HepG2 (cell line): Measurements from ENCODE around the gene B4GALT5. TPM values are rescaled to one million over a fixed set of nuclear protein-coding genes. Genes with fewer than 3 reads are reported as not detected.
A peak's percentile ranks its signal among the peaks of the same experiment; 100 is the strongest.

ENCODE experiments used
- ATRX ChIP-seq: sonication (generic); formaldehyde crosslinking; IDR thresholded peaks from 2 replicates; pipeline ENCODE4 v1.4.0; 2020; ENCODE audit warnings: missing genetic modification reagents, borderline replicate concordance
- CHD2 ChIP-seq: IDR thresholded peaks from 2 replicates; pipeline ENCODE4 v1.6.1; 2011; ENCODE audit warnings: low read depth, low read length, improper control_type of control experiment
- DNMT3B ChIP-seq: conservative IDR thresholded peaks from 2 replicates; pipeline ENCODE4 v1.6.1; 2016; ENCODE audit warnings: missing biosample characterization, control low read depth
- FOXA1 ChIP-seq, 2 experiments: fragments of 450-650 bp in 1 of 2; sonication (generic) in 1 of 2; formaldehyde crosslinking in 1 of 2; IDR thresholded peaks; 2 replicates each; pipeline versions ENCODE4 v1.4.0 to v1.6.1; 2016 to 2020; ENCODE audit warnings: missing genetic modification reagents in 1 of 2
- HCFC1 ChIP-seq: fragments of 150-350 bp; IDR thresholded peaks from 2 replicates; pipeline ENCODE4 v1.6.1; 2014; ENCODE audit warnings: low read depth, low read length
- JUNB ChIP-seq: sonication (generic); formaldehyde crosslinking; IDR thresholded peaks from 2 replicates; pipeline ENCODE4 v1.8.0; 2022; ENCODE audit warnings: missing genetic modification reagents, mild to moderate bottlenecking, borderline replicate concordance
- PAF1 ChIP-seq: IDR thresholded peaks from 2 replicates; pipeline ENCODE4 v1.6.1; 2016; ENCODE audit warnings: missing genetic modification reagents, missing compliant biosample characterization
- SRY ChIP-seq: sonication (generic); formaldehyde crosslinking; IDR thresholded peaks from 2 replicates; pipeline ENCODE4 v1.8.0; 2022; ENCODE audit warnings: mild to moderate bottlenecking, missing genetic modification reagents
- XBP1 ChIP-seq: sonication (generic); formaldehyde crosslinking; IDR thresholded peaks from 2 replicates; pipeline ENCODE4 v1.5.0; 2020; ENCODE audit warnings: missing genetic modification reagents
- ZFP82 ChIP-seq: sonication (generic); formaldehyde crosslinking; IDR thresholded peaks from 2 replicates; pipeline ENCODE4 v1.5.1; 2020; ENCODE audit warnings: mild to moderate bottlenecking, missing genetic modification reagents, borderline replicate concordance
- ZMAT3 ChIP-seq: sonication (generic); formaldehyde crosslinking; conservative IDR thresholded peaks from 2 replicates; pipeline ENCODE4 v1.7.0; 2021; ENCODE audit warnings: missing genetic modification reagents
- ZNF18 ChIP-seq: sonication (generic); formaldehyde crosslinking; IDR thresholded peaks from 2 replicates; pipeline ENCODE4 v1.8.0; 2022; ENCODE audit warnings: mild to moderate bottlenecking, missing genetic modification reagents; ENCODE audit not compliant: insufficient replicate concordance
- ZNF703 ChIP-seq: sonication (generic); formaldehyde crosslinking; IDR thresholded peaks from 2 replicates; pipeline ENCODE4 v1.5.1; 2020; ENCODE audit warnings: missing genetic modification reagents, mild to moderate bottlenecking, moderate library complexity, borderline replicate concordance
- ZNF776 ChIP-seq: sonication (generic); formaldehyde crosslinking; IDR thresholded peaks from 2 replicates; pipeline ENCODE4 v1.4.0; 2020; ENCODE audit warnings: mild to moderate bottlenecking, missing genetic modification reagents
- ZXDC ChIP-seq: sonication (generic); formaldehyde crosslinking; IDR thresholded peaks from 2 replicates; pipeline ENCODE4 v1.5.0; 2020; ENCODE audit warnings: mild to moderate bottlenecking, missing genetic modification reagents
- polyA plus RNA-seq, 8 experiments: library from polyadenylated mRNA; depleted of rRNA in 3 of 8; stranded (reverse) in 7 of 8; unstranded in 1 of 8; fragments of >200 nt; fragmentation: Illumina TruSeq in 4 of 8; extraction: Trizol in 4 of 8; gene quantifications; 2 replicates each; pipeline versions ENCODE4 v1.2.1 to v1.2.3, GENCODE V29; 2011 to 2016; ENCODE audit warnings: low read depth in 4 of 8, missing spikeins in 1 of 8, mixed read lengths in 1 of 8; ENCODE audit not compliant: insufficient read depth in 1 of 8
- total RNA-seq, 5 experiments: library from RNA; depleted of rRNA; stranded (reverse); fragments of >200 nt; fragmentation: Illumina TruSeq; extraction: Trizol; gene quantifications; 2 replicates each; pipeline ENCODE4 v1.2.3, GENCODE V29; 2016; ENCODE audit warnings: low read depth in 1 of 5
- TF ChIP-seq, protein P1 (sequence below): conservative IDR thresholded peaks from 2 replicates; pipeline ENCODE4 v1.6.1; 2018; ENCODE audit warnings: missing genetic modification reagents
- TF ChIP-seq, protein P2 (sequence below): sonication (generic); formaldehyde crosslinking; IDR thresholded peaks from 2 replicates; pipeline ENCODE4 v1.4.0; 2020; ENCODE audit warnings: missing genetic modification reagents, low read depth, mild to moderate bottlenecking, borderline replicate concordance
- TF ChIP-seq, protein P3 (sequence below): sonication (generic); formaldehyde crosslinking; IDR thresholded peaks from 2 replicates; pipeline ENCODE4 v1.4.0; 2020; ENCODE audit warnings: missing genetic modification reagents
- TF ChIP-seq, protein P4 (sequence below): sonication (generic); formaldehyde crosslinking; IDR thresholded peaks from 2 replicates; pipeline ENCODE4 v1.8.1; 2023; ENCODE audit warnings: missing genetic modification reagents, mild to moderate bottlenecking, borderline replicate concordance

The B4GALT5 gene
- total and polyA plus RNA-seq, 2 of the 13 experiments (the other 11 are each of a cell fraction or from before 2014, with no cell fraction given), result 27.3 to 30.9 TPM

DNA sequence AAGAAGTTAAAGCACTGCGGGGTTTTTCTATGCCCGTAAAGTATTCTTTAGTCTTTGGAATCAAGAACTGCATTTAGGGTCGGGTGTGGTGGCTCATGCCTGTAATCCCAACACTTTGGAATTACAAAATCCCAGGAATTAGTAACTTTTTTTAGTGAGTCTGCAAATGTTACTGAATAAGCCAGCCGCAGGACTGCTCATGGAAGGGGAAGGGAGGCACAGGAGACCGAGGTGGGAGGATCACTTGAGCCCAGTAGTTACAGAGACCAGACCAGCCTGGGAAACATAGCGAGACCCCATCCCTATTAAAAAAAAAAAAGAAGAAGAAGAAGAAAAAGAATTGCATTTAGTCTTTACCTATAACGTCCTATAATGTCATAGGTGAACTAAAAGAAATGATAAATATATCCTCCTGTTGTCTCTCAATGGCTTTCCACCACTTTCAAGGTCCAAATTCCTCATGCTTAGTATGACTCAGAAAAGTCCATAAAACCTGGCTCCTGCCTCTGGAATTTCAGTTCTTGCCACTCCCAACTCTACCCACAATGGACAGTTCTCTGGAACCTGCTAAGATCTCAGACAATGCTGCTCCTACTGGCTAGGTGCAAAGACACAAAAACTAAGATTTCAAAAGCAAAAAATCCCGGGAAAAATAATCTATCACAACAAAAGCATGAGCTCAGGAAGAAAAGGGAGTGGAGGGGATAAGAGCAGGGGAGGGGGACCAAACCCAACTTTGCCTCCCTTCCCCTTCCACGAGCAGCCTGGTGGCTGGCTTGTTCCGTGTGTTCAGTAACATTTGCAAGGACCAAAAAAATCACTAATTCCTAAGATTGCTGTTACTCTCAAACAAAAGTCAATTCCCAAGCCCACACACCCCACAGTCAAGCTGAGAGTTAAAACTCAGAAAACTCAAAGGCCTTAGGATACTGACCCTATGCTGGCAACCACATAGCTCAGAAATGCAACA, 39.0 kb downstream of the B4GALT5 start (continued):
- TF ChIP-seq ZNF18 (CRISPR knock-in tag) (peak; percentile 27), XBP1 (no peak), HCFC1 (no peak; the same call in 1 of the 2 replicates), ZXDC (CRISPR knock-in tag) (no peak), JUNB (CRISPR knock-in tag) (no peak; the same call in 1 of the 2 replicates), CHD2 (no peak), SRY (CRISPR knock-in tag) (no peak), ZMAT3 (CRISPR knock-in tag) (peak; percentile 64; the same call in 1 of the 2 replicates), ZNF703 (CRISPR knock-in tag) (no peak), PAF1 (CRISPR knock-in tag) (no peak), ZNF776 (CRISPR knock-in tag) (no peak), ZFP82 (CRISPR knock-in tag) (no peak; the same call in 1 of the 2 replicates), ATRX (CRISPR knock-in tag) (no peak), DNMT3B (CRISPR knock-in tag) (no peak), FOXA1 (IDR thresholded peaks at IDR 0.05) (no peak), FOXA1 (CRISPR knock-in tag; IDR thresholded peaks at IDR 0.05) (peak; percentile 36; the same call in 1 of the 2 replicates)
- TF ChIP-seq, protein P1, sequence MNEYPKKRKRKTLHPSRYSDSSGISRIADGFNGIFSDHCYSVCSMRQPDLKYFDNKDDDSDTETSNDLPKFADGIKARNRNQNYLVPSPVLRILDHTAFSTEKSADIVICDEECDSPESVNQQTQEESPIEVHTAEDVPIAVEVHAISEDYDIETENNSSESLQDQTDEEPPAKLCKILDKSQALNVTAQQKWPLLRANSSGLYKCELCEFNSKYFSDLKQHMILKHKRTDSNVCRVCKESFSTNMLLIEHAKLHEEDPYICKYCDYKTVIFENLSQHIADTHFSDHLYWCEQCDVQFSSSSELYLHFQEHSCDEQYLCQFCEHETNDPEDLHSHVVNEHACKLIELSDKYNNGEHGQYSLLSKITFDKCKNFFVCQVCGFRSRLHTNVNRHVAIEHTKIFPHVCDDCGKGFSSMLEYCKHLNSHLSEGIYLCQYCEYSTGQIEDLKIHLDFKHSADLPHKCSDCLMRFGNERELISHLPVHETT (CRISPR knock-in tag), result no peak; the same call in 1 of the 2 replicates
- TF ChIP-seq, protein P2, sequence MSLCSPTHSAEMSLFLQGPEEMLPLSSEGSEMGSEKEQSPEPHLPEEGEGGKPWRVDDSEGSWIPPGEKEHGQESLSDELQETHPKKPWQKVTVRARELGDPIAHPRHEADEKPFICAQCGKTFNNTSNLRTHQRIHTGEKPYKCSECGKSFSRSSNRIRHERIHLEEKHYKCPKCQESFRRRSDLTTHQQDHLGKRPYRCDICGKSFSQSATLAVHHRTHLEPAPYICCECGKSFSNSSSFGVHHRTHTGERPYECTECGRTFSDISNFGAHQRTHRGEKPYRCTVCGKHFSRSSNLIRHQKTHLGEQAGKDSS (CRISPR knock-in tag), result peak; percentile 42; the same call in 1 of the 2 replicates
- TF ChIP-seq, protein P3, sequence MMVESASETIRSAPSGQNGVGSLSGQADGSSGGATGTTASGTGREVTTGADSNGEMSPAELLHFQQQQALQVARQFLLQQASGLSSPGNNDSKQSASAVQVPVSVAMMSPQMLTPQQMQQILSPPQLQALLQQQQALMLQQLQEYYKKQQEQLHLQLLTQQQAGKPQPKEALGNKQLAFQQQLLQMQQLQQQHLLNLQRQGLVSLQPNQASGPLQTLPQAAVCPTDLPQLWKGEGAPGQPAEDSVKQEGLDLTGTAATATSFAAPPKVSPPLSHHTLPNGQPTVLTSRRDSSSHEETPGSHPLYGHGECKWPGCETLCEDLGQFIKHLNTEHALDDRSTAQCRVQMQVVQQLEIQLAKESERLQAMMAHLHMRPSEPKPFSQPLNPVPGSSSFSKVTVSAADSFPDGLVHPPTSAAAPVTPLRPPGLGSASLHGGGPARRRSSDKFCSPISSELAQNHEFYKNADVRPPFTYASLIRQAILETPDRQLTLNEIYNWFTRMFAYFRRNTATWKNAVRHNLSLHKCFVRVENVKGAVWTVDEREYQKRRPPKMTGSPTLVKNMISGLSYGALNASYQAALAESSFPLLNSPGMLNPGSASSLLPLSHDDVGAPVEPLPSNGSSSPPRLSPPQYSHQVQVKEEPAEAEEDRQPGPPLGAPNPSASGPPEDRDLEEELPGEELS (CRISPR knock-in tag), result peak; percentile 70; the same call in 1 of the 2 replicates
- TF ChIP-seq, protein P4, sequence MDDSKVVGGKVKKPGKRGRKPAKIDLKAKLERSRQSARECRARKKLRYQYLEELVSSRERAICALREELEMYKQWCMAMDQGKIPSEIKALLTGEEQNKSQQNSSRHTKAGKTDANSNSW (CRISPR knock-in tag), result no peak
